Panc1 (cell line): ENCODE results near the gene YES1. TPM values are rescaled to one million over a fixed set of nuclear protein-coding genes. Genes with fewer than 3 reads are reported as not detected.

Experiments used
- ATAC-seq: fragments of 200-7000 bp; cut with Tn5 transposase; 2 replicates; pipeline ENCODE4 v1.9.1; 2020; ENCODE audit warnings: mild to moderate bottlenecking, moderate library complexity
- BruUV-seq: library from RNA; stranded (reverse); fragments of 400-500 nt; replicated peaks from 2 replicates; lab custom pipeline; 2021; lab: Mats Ljungman, UMichigan
- CTCF ChIA-PET: fragments of 300-600 bp; sonication (Branson Sonifier 250); formaldehyde crosslinking; loops from one replicate; lab custom pipeline; 2022; ENCODE audit warnings: antibody characterized with exemption; lab: Charles Lee
- POLR2A ChIA-PET: fragments of 300-600 bp; sonication (Branson Sonifier 250); formaldehyde crosslinking; loops from one replicate; lab custom pipeline; 2022; ENCODE audit warnings: antibody characterized with exemption; lab: Charles Lee
- DNase-seq: peaks from one replicate; pipeline ENCODE4 v3.0.0-alpha.2; 2010; ENCODE audit warnings: low read depth, low spot score
- H3K27ac ChIP-seq: 2 replicates; pipeline ENCODE4 v1.5.1; 2011; ENCODE audit warnings: mild to moderate bottlenecking, low read length, inconsistent platforms
- H3K27me3 ChIP-seq: fragments of 200-500 bp; sonication (Bioruptor generic); 2 replicates; pipeline ENCODE4 v1.6.0; 2014; ENCODE audit warnings: low read length, inconsistent platforms; ENCODE audit not compliant: control insufficient read depth, insufficient read depth
- H3K36me3 ChIP-seq: fragments of 200-500 bp; sonication (Bioruptor generic); 2 replicates; pipeline ENCODE4 v1.5.1; 2014; ENCODE audit warnings: inconsistent platforms, mild to moderate bottlenecking, low read length, moderate library complexity; ENCODE audit not compliant: control insufficient read depth, insufficient read depth
- H3K4me1 ChIP-seq: 2 replicates; pipeline ENCODE4 v1.5.1; 2011; ENCODE audit warnings: inconsistent platforms, mild to moderate bottlenecking, low read length, moderate library complexity; ENCODE audit not compliant: control insufficient read depth, insufficient read depth
- H3K4me3 ChIP-seq, 2 experiments: 2 replicates each; pipeline ENCODE4 v1.5.1; 2011 to 2012; ENCODE audit warnings: low read depth in 2 of 2, low read length in 2 of 2, mild to moderate bottlenecking in 2 of 2, inconsistent platforms in 1 of 2, moderate library complexity in 1 of 2
- H3K9me3 ChIP-seq: fragments of 200-500 bp; sonication (Bioruptor generic); 2 replicates; pipeline ENCODE4 v1.5.1; 2014; ENCODE audit warnings: low read depth, mild to moderate bottlenecking, inconsistent platforms, low read length, moderate library complexity; ENCODE audit not compliant: control insufficient read depth, insufficient read depth
- POLR2AphosphoS5 ChIP-seq: IDR thresholded peaks from 2 replicates; pipeline ENCODE4 v1.6.1; 2012; ENCODE audit warnings: mild to moderate bottlenecking, low read depth, low read length, moderate library complexity
- SIN3A ChIP-seq: IDR thresholded peaks from 2 replicates; pipeline ENCODE4 v1.6.1; 2012; ENCODE audit warnings: low read depth, mild to moderate bottlenecking, low read length, moderate library complexity, borderline replicate concordance; ENCODE audit not compliant: insufficient read depth
- TCF7L2 ChIP-seq: IDR thresholded peaks from 2 replicates; pipeline ENCODE4 v1.6.1; 2011; ENCODE audit warnings: mild to moderate bottlenecking, low read depth, low read length, inconsistent platforms
- in situ Hi-C: cut with HindIII; loops from 2 replicates; pipeline ENCODE4 v1.10.0; 2016; ENCODE audit warnings: low sequenced_read_pairs, low pct_unique_long_range_greater_than_20kb
- intact Hi-C: fragments of 100-400 bp; cut with micrococcal nuclease; formaldehyde crosslinking; loops from one replicate; pipeline ENCODE4 v1.10.0; 2022; ENCODE audit not compliant: unreplicated experiment
- total RNA-seq: library from RNA; stranded (reverse); gene quantifications from one replicate; pipeline ENCODE4 v1.2.1, GENCODE V29; 2021; ENCODE audit not compliant: unreplicated experiment
- TF ChIP-seq, protein P1 (sequence below), 2 experiments: IDR thresholded peaks; 2 replicates each; pipeline ENCODE4 v1.6.1; 2011 to 2012; ENCODE audit warnings: low read depth in 2 of 2, control low read depth in 1 of 2, low read length in 1 of 2, mild to moderate bottlenecking in 1 of 2, moderate library complexity in 1 of 2; ENCODE audit not compliant: insufficient read depth in 1 of 2
- TF ChIP-seq, protein P2 (sequence below): fragments of 450-650 bp; IDR thresholded peaks from 2 replicates; pipeline ENCODE4 v1.5.1; 2017; ENCODE audit warnings: mild to moderate bottlenecking

Gene YES1
- total RNA-seq, 1 experiment from 2014 or later: 91.6 TPM

DNA sequence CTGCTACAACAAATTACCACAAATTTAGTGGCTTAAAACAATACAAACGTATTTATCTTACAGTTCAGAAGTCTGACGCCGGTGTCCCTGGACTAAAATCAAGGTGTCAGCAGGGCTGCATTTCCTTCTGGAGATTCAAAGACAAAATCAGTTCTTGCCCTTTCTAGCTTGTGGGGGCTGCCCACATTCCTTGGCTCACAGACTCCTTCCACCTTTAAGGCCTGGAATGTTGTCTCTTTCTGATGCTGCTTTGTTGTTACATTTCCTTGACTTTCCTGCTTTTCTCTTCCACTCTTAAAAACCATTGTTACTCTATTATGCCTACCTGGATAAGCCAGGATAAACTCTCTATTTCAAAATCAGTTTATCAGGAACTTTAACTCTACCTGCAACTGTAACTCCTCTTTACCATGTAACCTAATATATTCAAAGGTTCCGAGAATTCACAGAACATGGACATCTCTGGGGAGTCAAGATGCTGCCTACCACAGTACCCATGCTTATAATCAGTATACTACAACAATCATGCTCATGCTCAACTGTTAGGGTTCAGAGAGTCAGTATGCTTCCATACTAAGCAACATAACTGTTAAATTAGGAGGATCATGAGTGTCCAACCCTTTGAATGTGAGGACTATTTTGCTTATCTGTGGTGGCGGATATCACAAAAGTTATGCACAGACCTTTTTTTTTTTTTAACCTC lies 27.4 kb downstream of the YES1 start:
- Histone ChIP-seq H3K36me3 (no peaks in the 10 kb centered on the region), H3K4me3 (no peak overlapping the region), H3K27me3 (no peaks in the 10 kb centered on the region), H3K27ac (no peak overlapping the region), H3K9me3 (no peaks in the 10 kb centered on the region), H3K4me1 (no peaks in the 10 kb centered on the region)
- ChIA-PET CTCF (no interaction called here), POLR2A (interaction anchor here (0.5 kb wide), 1 partner anchor 194 kb away, joined by 9 read pairs; no protein-coding TSS in a partner anchor)
- TF ChIP-seq, protein P1, sequence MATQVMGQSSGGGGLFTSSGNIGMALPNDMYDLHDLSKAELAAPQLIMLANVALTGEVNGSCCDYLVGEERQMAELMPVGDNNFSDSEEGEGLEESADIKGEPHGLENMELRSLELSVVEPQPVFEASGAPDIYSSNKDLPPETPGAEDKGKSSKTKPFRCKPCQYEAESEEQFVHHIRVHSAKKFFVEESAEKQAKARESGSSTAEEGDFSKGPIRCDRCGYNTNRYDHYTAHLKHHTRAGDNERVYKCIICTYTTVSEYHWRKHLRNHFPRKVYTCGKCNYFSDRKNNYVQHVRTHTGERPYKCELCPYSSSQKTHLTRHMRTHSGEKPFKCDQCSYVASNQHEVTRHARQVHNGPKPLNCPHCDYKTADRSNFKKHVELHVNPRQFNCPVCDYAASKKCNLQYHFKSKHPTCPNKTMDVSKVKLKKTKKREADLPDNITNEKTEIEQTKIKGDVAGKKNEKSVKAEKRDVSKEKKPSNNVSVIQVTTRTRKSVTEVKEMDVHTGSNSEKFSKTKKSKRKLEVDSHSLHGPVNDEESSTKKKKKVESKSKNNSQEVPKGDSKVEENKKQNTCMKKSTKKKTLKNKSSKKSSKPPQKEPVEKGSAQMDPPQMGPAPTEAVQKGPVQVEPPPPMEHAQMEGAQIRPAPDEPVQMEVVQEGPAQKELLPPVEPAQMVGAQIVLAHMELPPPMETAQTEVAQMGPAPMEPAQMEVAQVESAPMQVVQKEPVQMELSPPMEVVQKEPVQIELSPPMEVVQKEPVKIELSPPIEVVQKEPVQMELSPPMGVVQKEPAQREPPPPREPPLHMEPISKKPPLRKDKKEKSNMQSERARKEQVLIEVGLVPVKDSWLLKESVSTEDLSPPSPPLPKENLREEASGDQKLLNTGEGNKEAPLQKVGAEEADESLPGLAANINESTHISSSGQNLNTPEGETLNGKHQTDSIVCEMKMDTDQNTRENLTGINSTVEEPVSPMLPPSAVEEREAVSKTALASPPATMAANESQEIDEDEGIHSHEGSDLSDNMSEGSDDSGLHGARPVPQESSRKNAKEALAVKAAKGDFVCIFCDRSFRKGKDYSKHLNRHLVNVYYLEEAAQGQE (IDR thresholded peaks at IDR 0.05; ENCODE audit: insufficient read depth in 1 of 2, low read depth in 2 of 2, low read length in 1 of 2): no peak
- TF ChIP-seq TCF7L2: no peak
- DNase-seq (no peak), ATAC-seq (no peak)
- in situ Hi-C loops (no loop called here), intact Hi-C loops (no loop called here)
- BruUV-seq: TSS peak; percentile 30

DNA sequence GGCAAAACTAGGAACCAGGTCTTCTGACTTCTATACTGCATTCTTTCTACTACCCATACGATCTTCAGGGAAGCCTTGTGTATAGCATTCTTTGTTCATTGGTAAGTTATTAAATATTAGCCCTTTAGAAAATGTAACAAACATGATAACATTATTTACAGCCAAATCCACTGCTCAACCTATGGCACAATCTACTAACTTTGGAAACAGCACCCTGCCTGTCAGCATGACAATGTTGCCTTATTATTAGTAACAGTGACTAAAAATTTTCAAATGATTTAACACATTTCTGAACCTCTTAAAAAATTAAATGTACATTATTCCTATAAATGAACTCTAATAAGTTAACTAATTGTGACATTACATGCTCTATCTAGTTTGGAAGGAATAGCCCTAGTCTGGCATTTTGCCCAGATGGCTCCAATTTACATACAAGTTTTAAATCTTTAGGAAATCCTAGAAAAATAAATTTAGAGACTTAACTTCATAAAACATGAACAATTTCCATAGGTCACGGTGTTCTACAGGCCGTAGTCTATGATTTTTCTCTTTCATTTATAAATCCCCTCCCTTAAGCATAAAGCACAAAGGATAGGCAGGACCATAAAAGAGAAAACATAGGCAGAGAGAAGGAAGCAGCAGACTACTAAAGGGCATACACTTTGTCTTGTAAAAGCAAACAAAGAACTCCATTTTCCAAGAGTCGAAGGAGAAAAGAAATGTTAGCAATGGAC lies 33.7 kb downstream of the YES1 start:
- no peaks in the 10 kb centered on the region for H3K36me3 ChIP-seq
- no peaks in the 10 kb centered on the region for H3K4me1 ChIP-seq
- intact Hi-C loops: no loop called here
- H3K27ac ChIP-seq: no peak overlapping the region
- no peaks in the 10 kb centered on the region for H3K27me3 ChIP-seq
- TF ChIP-seq POLR2AphosphoS5: no peak
- TF ChIP-seq TCF7L2: no peak
- TF ChIP-seq, protein P2, sequence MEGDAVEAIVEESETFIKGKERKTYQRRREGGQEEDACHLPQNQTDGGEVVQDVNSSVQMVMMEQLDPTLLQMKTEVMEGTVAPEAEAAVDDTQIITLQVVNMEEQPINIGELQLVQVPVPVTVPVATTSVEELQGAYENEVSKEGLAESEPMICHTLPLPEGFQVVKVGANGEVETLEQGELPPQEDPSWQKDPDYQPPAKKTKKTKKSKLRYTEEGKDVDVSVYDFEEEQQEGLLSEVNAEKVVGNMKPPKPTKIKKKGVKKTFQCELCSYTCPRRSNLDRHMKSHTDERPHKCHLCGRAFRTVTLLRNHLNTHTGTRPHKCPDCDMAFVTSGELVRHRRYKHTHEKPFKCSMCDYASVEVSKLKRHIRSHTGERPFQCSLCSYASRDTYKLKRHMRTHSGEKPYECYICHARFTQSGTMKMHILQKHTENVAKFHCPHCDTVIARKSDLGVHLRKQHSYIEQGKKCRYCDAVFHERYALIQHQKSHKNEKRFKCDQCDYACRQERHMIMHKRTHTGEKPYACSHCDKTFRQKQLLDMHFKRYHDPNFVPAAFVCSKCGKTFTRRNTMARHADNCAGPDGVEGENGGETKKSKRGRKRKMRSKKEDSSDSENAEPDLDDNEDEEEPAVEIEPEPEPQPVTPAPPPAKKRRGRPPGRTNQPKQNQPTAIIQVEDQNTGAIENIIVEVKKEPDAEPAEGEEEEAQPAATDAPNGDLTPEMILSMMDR: no peak
- TF ChIP-seq SIN3A: no peak
- TF ChIP-seq, protein P1 (IDR thresholded peaks at IDR 0.05; ENCODE audit: insufficient read depth in 1 of 2, low read depth in 2 of 2, low read length in 1 of 2): no peak
- ChIA-PET CTCF (no interaction called here), POLR2A (no interaction called here)
- no peak for DNase-seq
- in situ Hi-C loops: no loop called here
- ATAC-seq: no peak
- BruUV-seq: no TSS peak
- H3K9me3 ChIP-seq: no peaks in the 10 kb centered on the region
- no peak overlapping the region for H3K4me3 ChIP-seq
